ENCODE data around the gene HSPA9.

Gene HSPA9

GRCh38 chr5:138564242-138564641 is 11.0 kb downstream of the HSPA9 start:
- Histone ChIP-seq H3K36me3 (peaks cover 98% of the 10 kb centered on the region), H3K27ac (no peak overlapping the region), H3K27me3 (ENCODE audit: insufficient read depth, low read depth, severe bottlenecking) (no peaks in the 10 kb centered on the region), H3K9me3 (ENCODE audit: severe bottlenecking) (no peaks in the 10 kb centered on the region), H3K4me3 (ENCODE audit: low read depth, low read length) (no peak overlapping the region)
- TF ChIP-seq, protein P1, sequence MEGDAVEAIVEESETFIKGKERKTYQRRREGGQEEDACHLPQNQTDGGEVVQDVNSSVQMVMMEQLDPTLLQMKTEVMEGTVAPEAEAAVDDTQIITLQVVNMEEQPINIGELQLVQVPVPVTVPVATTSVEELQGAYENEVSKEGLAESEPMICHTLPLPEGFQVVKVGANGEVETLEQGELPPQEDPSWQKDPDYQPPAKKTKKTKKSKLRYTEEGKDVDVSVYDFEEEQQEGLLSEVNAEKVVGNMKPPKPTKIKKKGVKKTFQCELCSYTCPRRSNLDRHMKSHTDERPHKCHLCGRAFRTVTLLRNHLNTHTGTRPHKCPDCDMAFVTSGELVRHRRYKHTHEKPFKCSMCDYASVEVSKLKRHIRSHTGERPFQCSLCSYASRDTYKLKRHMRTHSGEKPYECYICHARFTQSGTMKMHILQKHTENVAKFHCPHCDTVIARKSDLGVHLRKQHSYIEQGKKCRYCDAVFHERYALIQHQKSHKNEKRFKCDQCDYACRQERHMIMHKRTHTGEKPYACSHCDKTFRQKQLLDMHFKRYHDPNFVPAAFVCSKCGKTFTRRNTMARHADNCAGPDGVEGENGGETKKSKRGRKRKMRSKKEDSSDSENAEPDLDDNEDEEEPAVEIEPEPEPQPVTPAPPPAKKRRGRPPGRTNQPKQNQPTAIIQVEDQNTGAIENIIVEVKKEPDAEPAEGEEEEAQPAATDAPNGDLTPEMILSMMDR (IDR thresholded peaks at IDR 0.05; ENCODE audit: low read depth, low read length), result no peak
- DNase-seq, result no peak

DNA sequence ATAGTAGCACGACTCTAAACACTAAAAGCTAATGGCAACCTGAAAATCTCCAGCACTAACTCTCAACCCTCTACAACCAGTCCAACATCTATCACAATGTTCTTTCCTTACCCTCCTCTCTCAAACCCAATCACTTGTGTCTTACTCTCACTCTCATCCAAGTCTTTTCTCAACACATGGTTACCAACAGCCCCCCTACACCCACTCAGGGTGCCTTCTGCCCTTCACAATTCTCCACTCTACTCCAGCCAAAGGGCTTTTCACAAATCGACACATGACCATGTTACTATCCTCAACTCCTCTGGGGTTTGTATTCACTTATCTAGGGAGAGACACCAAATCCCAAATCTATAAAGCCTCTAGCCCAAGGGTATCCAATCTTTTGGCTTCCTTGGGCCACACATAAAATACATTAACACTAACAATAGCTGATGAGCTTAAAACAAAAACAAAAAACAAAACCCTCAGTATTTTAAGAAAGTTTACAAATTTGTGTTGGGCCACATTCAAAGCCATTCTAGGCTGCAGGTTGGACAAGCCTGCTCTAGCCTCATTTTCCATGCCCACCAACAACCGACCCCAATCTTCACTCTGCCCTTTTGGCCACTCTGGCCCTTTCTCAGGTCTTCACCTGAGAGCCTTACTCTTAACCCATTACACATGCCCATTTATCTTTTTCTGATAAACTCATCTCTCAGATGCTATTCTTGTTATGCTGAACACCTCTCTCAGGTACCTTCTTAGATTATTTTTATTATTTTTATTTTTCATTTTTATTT is 11.7 kb downstream of the HSPA9 start:
- Histone ChIP-seq H3K27ac (no peak overlapping the region), H3K9me3 (ENCODE audit: severe bottlenecking) (no peaks in the 10 kb centered on the region), H3K36me3 (peaks cover 98% of the 10 kb centered on the region), H3K4me3 (ENCODE audit: low read depth, low read length) (no peak overlapping the region), H3K27me3 (ENCODE audit: insufficient read depth, low read depth, severe bottlenecking) (no peaks in the 10 kb centered on the region)
- TF ChIP-seq, protein P1 (IDR thresholded peaks at IDR 0.05; ENCODE audit: low read depth, low read length), result no peak
- no peak for DNase-seq

GRCh38 chr5:138560971-138561370 is 14.2 kb downstream of the HSPA9 start:
- DNase-seq, result no peak
- H3K27me3 ChIP-seq (ENCODE audit: insufficient read depth, low read depth, severe bottlenecking), result no peaks in the 10 kb centered on the region
- no peak overlapping the region for H3K27ac ChIP-seq
- H3K9me3 ChIP-seq (ENCODE audit: severe bottlenecking), result no peaks in the 10 kb centered on the region
- no peak overlapping the region for H3K4me3 ChIP-seq (ENCODE audit: low read depth, low read length)
- peaks cover 99% of the 10 kb centered on the region for H3K36me3 ChIP-seq
- TF ChIP-seq, protein P1 (IDR thresholded peaks at IDR 0.05; ENCODE audit: low read depth, low read length), result no peak

GRCh38 chr5:138559937-138560336 is 15.3 kb downstream of the HSPA9 start:
- TF ChIP-seq, protein P1 (IDR thresholded peaks at IDR 0.05; ENCODE audit: low read depth, low read length), result no peak
- H3K4me3 ChIP-seq (ENCODE audit: low read depth, low read length), result no peak overlapping the region
- peaks cover 99% of the 10 kb centered on the region for H3K36me3 ChIP-seq
- no peak for DNase-seq
- no peak overlapping the region for H3K27ac ChIP-seq
- no peaks in the 10 kb centered on the region for H3K9me3 ChIP-seq (ENCODE audit: severe bottlenecking)
- H3K27me3 ChIP-seq (ENCODE audit: insufficient read depth, low read depth, severe bottlenecking), result no peaks in the 10 kb centered on the region

- TF ChIP-seq, protein P1 (IDR thresholded peaks at IDR 0.05; ENCODE audit: low read depth, low read length), result no peak
- no peak overlapping the region for H3K27ac ChIP-seq
- H3K9me3 ChIP-seq (ENCODE audit: severe bottlenecking), result no peaks in the 10 kb centered on the region
- no peak overlapping the region for H3K4me3 ChIP-seq (ENCODE audit: low read depth, low read length)
- H3K36me3 ChIP-seq, result peaks cover 92% of the 10 kb centered on the region
- no peaks in the 10 kb centered on the region for H3K27me3 ChIP-seq (ENCODE audit: insufficient read depth, low read depth, severe bottlenecking)
- DNase-seq, result no peak
Observed at GRCh38 chr5:138557677-138558076, 17.5 kb downstream of the HSPA9 start.

- Histone ChIP-seq H3K4me3 (ENCODE audit: low read depth, low read length) (no peak overlapping the region), H3K27me3 (ENCODE audit: insufficient read depth, low read depth, severe bottlenecking) (no peaks in the 10 kb centered on the region), H3K9me3 (ENCODE audit: severe bottlenecking) (no peaks in the 10 kb centered on the region), H3K27ac (no peak overlapping the region), H3K36me3 (peaks cover 58% of the 10 kb centered on the region)
- DNase-seq, result no peak
- TF ChIP-seq, protein P1 (IDR thresholded peaks at IDR 0.05; ENCODE audit: low read depth, low read length), result no peak
Observed at GRCh38 chr5:138554143-138554542, 21.1 kb downstream of the HSPA9 start.
